ENCODE measurements around the gene FSTL5.
"Not testable (repeated sequence)": the region's sequence is repeated elsewhere in the genome, so short reads cannot be mapped to it uniquely, and the experiment has no call there.

FSTL5 gene
- total RNA-seq = 0 reads per million in 3 experiments

DNA sequence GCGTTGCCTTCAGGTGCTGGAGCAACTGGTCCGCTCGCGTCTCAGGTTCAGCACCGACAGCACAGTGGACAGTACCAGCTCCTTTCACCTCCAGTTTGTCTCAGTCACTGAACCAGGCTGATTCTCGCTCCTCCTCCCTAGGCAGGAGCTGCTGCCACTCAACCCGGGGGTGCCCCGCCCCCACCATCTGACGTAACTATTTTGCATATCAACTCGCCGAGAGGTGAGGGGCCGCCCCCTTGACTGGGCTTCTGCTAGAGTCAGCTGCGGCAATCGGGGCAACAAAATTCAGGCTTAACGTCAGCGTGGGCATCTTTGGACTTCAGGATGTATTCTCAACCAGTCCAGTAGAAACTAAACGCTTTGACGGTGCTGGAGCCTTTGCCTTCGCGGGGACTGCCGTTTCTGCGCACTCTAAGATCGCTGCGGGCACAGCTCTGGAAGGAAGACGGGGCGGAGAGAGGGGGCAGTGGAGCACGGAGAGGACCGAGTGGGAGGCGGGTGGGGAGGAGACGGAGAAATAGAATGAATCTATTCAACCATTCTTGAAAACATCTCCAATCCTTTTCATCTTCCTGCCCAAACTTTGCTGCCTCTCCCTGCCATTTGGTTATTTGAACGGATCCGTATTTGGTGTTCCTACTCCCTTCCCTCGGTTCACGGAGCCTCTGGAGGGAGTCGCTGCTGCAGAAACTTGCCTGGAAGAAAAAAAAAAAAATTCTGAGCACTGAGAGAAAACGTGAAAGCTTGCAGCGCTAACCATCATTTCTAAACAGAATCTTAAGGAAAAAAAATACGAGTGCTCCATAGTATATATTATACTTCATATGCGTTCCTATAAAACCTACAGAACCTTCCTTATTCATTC is at the start of gene FSTL5:
Gene FSTL5, minus strand, starts transcription at position 109 of the 868 bp plus-strand sequence. CDS start 52,604 bp downstream, outside the sequence.
- no peak for DNase-seq

DNA sequence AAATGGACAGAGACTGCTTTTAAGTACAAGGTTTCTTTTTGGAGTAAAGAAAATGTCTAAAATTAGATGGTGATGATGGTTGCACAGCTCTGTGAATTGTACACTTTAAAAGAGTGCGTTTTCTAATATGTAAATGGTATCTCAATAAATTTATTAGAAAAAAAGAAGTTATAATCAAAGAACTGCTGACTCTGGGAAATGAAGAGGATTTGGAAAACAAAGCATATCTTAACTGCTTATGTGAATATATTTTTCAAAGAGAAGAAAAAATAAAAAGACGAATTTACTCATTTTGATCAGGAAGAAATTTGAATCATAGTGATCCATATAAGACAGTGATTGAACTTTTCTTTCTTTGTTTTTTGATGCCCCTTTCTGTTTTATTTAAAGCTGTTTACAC is 45.9 kb upstream of the FSTL5 start:
- DNase-seq = no peak

DNA sequence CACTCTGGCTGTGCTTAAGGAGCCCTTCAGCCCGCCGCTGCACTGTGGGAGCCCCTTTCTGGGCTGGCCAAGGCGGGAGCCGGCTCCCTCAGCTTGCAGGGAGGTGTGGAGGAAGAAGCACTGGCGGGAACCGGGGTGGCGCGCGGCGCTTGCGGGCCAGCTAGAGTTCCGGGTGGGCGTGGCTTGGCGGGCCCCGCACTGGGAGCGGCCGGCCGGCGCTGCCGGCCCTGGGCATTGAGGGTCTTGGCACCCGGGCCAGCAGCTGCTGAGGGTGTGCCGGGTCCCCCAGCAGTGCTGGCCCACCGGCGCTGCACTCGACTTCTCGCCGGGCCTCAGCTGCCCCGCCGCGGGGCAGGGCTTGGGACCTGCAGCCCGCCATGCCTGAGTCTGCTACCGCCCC is 39.7 kb upstream of the FSTL5 start:
- not testable (repeated sequence) for DNase-seq

DNA sequence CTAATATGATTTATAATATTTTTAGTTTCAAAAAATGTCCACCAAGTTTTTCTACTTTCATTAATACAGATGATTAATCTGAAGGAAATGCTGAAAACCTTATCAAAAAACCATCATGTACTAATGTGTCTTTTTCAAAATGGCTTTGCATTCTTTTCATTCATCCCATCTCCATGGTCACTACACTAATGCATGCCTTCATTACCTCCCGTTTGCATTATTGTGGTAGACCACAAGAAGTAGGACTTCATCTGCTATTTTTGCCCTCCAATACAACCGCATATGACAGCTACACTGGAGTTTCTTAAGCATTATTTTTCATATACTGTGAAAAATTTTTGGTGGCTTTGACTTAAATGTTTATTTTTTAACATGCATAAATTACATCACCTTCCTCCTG is 37.9 kb upstream of the FSTL5 start:
- DNase-seq = no peak

DNA sequence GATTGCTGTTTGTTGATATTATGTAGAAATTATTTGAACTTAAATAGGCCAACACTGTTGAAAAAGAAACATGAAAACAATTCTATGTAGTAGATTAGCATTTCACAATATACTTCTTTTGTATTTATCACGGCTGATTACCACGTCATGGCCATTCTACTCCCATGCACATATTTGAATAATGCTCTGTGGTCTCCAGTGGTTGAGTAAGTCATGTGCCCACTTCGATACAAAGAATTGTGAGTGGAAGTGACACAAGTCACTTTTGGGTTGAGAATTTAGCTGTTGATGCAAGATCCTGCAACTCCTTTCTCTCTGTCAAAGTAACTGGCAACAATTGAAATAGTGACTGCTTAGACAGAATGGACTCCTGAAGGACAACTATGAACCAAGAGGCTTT is 6.7 kb upstream of the FSTL5 start:
- DNase-seq = no peak

DNA sequence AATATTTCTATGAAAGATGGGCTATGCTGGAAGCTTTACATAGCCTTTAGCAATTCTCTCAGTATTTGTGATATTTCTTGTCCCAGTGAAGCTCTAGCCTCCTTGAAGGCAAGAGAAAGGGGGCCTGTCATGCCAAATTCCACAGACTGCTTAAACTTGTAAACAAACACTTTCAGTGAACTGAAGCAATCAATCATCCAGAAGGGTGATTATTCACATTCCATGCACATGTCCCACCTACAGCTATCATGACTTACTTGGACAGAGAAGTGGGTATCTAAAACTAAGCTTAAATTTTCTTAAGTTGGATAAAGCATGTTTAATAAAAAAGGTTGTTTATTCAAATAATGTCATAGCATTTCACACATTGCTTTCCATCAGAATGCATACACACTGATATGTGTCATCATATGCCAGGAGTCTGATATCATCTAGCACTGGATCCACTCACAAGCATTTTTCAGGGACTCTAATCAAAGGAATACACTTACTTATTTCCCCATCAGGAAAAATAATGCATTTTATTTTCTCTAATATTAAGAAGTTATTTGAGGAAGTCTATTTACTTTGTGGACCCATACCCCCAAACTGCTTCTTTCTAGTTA is 1.2 kb upstream of the FSTL5 start:
- no peak for DNase-seq

DNA sequence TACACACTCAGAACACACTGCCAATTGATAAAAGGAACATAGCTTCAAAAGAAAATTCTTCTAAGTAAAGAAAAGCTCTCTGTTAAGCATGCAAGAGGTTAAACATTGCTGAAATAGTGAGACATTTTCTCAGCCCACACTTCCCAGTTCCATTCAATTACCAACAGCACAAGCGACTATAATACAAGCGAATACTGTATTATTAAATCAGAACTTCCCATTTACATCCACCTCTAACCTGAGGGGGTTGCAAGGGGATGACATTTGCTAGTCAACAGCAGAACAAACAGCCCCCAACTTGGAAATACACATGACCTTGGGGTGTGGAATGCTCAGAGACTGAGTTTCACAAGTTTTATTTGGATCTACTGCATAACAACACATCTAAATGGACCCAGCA is 1.1 kb downstream of the FSTL5 start:
- no peak for DNase-seq

DNA sequence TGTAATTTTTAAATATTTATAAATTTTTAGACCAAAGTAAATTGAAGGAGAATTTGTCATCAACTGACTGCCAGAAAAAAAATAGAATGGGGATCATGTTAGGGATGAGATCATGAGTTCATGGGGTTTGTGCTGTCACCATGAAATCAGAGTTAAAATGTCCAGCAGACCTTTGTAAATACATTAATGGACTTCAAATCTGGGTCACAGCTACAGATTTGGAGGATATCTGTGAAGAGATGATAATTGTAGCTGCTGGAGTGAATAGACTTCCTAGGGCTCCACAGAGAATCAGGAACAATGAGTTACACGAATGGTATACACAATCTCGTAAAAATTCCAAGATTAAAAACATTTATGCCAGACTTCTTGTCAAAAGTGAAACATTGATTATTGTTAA is 6.6 kb downstream of the FSTL5 start:
- DNase-seq = no peak

DNA sequence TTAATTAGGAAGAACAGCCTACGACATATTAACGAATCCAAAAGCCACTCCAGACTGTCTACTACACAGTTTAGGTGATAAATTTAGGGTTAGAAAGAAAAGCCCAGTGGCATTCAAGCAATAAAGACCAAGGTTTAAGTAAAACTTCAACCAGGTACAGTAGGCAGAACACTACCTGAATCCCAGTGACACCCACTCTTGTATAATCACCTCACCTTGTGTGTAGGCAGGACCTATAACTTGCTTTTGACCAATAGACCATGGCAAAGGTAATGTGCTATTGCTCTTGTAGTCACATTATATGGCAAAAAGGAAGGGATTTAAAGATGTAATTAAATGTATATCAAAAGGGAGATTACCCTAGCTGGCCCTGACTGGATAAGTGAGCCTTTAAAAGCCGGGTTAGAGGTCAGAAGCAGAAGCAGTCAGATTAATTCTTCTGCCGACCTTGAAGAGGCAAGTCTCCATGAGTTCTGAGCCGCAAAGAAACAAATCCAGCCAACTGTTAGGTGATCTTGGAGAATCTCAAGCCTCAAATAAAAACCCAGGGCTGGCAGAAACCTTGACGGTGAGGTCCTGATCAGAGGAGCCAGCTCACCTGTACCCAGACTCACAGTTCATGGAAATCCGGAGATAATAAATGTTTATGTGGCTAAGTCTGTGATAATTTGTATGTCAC is 8.8 kb downstream of the FSTL5 start:
- no peak for DNase-seq

DNA sequence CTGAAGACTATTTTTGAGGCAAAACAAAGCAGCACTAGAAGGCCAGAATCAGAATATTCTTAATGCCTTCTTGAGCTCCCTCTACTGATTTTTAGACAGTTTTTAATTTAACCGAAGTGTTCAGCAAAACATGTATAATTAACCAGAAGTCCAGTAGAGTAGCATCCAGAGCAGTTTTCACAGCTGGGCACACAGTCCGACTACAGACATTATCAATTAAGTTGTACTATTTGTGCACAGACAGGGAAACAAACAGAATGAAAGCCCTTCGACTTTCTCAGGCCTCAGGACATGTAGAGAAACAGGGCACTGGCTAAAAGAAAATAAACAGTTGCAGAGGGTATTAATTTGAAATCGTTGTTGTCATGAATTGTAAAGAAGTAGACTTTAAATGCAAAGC is 11.9 kb downstream of the FSTL5 start:
- no peak for DNase-seq

DNA sequence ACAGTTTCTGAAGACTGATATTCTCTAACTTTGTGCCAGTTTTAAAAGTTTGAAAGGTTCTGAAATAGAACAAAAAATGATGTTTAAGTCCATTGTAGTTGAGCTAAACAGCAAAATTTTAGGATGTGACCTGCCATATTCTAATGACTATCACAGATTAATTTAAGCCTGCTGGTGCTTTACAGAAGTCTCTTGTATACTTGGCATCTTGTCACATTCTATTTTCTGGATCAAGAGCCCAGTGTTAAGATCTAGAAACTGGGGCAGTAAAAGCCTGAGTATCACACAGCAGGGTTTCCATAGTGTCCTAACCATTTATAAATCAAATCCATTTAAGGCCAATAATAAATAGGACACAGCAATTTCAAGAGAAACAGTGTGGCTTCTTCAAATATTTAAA is 12.4 kb downstream of the FSTL5 start:
- no peak for DNase-seq

DNA sequence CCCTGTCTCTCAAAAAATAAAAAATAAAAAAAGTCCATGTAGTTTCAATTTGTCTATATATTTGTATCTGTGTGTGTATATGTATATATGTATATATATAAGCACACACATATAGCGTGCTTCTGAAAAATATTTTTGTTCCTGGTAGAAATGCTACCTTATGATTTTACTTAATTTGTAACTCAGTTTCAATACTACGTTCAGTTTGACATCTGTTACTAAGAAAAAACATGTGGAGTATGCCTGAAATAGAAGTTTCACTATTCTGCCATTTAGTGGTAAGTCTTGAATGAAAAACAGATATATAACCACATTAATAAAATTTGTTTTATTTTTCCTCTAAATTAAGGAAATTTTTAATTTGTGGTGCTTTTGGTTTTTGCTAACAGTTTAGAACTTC is 14.2 kb downstream of the FSTL5 start:
- DNase-seq = no peak

DNA sequence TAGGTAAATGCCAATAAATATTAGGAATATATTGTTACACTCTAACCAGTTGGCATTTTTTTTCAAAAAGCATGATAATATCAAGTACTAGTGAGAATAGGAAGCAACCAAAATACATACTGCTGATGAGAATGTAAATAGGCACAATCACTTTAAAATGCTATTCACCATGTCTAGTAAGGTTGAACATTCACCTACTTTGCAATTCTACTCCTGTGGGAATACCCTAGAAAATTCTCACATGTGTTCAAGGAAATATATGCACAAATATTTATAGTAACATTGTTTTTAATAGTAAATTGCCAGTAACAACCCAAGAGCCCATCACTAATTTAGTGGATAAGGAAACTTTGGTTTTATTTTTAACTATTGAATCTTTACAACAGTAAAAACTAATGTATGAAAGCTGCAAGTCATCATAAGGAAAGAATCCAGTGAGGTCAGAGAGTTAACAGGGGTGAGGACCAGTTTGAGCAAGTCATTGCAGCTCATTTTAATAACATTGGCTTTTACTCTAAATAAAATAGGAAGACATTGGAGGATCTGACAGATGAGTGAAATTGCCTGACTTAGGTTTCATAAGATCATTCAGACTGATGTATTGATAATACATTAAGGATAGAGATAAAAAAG is 23.6 kb downstream of the FSTL5 start:
- no peak for DNase-seq

DNA sequence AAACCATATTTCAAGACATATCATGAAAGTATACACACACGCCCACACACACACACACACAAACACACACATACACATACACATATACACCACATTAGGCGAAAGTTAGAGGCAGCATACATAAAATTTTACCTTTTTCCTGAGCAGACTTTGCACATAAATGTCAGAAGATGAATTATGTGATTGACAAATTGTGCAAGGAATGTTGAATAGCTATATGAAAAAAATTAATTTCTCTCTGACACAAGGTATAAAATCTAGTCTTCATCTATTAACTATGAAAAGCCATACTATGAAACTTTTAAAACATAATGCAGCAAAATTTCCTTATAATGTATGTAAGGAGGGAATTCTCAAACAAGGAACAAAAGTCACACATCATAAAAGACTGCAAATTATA is 24.4 kb downstream of the FSTL5 start:
- DNase-seq = no peak

DNA sequence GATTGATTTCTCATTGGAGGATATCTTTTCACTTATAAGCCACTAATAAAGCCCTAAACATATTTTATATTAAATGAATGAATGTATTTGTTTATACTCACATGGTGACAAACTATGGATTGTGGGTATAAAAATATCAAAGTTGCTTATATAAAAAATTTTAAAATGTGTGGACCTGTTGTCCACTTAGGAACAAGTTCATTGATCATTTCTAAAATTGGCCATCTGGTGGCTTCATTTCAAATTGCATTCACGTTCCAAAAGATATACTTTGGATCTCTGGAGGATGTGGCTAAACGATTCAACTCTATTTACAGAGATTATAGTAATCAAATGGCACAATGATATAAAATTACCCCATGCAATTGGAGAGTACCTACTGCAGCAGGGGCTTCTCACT is 32.5 kb downstream of the FSTL5 start:
- DNase-seq = no peak

DNA sequence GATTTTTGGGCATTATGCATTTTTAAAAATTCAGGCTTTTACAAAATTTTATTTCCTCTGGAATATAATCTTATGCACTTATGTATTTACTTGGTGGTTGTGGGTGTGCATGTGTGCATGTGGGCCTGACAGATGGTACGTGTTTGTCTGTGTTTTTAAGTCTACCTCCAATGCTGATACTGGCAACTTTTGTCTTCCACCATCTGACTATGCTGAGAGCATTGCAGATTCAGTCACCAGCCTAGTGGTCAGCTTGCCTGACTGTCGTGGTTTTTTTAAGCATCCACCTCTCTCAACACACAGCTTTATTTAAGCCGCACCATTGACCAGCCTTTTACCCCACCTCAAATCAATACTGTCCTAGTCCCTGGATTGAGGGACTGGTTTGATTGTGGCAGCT is 37.1 kb downstream of the FSTL5 start:
- DNase-seq = no peak

DNA sequence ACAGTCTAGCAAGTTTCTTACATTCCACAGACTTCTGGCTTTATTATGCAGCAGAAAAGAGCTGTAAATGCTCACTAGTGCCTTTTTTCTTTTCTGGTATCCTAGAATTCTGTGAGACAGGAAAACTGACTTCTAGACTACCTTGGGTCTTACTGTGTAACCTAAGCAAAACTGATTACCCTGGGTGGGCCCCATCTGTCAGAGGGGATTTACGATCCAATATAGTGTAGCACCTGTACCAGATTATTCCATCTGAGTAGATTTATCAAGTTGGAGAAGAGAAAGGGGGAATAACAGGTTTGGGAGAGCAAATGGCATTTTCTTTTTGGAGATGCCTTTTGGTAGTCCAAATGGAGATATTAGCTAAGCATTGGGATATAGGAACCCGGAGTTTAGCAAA is 46.7 kb downstream of the FSTL5 start:
- no peak for DNase-seq

DNA sequence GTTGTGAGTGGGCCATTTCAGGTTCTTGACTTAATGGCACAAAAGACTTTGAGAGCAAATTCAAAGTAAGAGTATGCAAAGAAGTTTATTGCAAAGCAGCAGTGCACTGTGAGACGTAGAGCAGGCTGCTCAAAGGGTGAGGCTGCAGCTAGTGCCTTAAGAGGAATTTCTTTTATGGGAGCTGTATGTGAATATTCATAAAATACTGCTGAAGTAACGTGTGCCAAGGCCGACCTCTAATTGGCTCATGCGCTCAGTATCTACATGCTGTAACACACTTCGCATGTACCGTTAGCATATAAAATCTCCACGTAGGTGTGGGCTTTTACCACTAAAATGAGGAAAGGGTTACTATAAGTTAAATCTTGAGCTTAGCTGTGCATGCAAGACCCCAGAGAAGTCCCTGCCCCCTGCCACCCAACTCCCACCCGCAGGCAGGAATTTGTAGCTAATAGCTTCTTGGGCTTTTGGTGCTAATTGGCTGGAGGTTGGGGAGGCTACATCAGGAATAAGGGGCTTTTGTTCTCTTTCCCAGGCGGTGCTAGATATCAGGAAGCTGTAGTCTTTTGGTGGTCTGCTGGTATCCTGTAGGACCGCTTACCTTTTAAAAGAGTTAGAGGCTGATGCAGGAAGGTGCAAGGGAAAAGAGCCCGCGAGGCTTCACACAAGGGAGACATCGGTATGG is 47.6 kb downstream of the FSTL5 start:
- no peak for DNase-seq

DNA sequence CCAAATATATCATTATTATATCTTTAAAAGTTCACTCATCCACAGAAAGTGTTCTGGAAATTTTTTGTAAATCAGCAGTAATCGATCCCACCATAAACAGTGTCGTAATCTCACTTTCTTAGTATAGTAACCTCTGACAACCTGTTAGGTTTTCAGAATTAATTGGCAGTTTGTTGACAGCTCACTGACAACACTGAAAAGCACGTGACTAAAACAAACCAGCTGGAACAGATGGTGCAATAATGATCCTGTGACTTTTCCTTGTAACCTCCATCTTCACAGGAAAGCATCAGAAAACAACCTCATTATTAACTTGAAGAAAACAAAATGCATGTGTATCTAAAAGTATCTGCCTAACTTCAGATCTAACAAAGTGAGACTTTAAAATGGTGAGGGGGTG is 48.5 kb downstream of the FSTL5 start:
- no peak for DNase-seq

DNA sequence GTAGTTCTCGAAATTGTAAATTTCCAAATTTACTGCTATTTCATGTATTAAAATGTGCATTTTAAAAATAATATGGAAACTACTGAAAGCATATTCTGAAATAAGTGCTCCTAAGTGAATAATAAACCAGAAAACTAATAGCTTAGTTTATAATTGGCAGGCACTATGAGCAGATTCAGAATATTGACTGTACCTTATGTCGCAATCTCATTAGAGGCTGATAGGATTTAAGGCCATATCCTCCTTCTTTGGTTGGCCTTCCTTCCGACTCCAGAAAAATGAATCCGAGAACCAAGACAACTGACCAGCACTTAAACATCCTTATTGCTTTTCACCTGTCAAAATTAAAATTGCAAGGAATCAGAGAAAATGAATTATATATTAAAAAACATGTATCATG is 52.7 kb downstream of the FSTL5 start:
- DNase-seq = no peak

DNA sequence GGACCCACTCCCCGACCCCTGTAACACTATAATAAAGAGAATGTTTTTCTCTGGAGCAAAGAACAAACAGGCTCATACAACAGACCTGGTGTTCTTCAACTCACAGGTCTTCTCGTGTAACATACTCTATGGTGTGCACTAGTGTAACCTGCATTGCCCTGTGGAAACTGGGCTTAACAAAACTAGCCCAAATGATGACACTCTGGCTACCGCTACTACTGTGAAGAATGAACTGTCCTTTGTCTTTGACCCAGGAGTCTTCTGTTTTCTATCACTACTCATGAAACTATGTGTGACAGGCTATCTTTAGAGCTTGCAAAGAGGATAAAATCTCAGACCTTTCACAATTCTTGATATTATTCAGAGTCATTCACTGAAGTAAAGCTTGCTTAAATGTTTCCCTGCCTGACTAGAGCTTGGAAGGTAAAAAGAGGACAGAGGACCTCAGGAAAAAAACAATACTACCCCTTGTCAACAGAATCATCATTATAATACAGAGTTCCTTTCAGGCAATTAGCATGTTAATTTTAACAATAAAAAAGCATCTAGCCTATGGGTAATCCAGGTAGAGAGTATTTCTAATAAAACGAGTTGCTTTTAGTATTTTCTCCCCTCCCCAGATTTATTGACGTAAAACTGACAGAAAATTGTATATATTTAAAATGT is 59.2 kb downstream of the FSTL5 start:
- no peak for DNase-seq

DNA sequence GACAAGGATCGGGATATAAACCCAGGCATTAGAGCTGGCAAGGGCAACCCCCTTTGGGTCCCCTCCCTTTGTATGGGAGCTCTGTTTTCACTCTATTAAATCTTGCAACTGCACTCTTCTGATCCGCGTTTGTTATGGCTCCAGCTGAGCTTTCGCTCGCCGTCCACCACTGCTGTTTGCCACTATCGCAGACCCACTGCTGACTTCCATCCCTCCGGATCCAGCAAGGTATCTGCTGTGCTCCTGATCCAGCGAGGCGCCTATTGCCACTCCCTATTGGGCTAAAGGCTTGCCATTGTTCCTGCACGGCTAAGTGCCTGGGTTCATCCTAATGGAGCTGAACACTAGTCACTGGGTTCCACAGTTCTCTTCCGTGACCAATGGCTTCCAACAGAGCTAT is 59.9 kb downstream of the FSTL5 start:
- DNase-seq = not testable (repeated sequence)
